GM12892 (cell line): ENCODE data around the gene RBMXL3.

ENCODE experiments used
- DNase-seq: peaks from one replicate; pipeline ENCODE4 v3.0.0; 2011; ENCODE audit not compliant: insufficient read length
- FAIRE-seq: peaks from 2 replicates; lab custom pipeline; 2011; peaks lifted over from hg19 to GRCh38; lab: Jason Lieb, UNC
- POLR2A ChIP-seq: IDR thresholded peaks from 2 replicates; pipeline ENCODE4 v1.6.1; 2011; ENCODE audit warnings: low read depth, low read length, control low read depth
- POLR2AphosphoS5 ChIP-seq: IDR thresholded peaks from 2 replicates; pipeline ENCODE4 v1.6.1; 2011; ENCODE audit warnings: low read depth, low read length, control low read depth
- TAF1 ChIP-seq: IDR thresholded peaks from 2 replicates; pipeline ENCODE4 v1.6.1; 2011; ENCODE audit warnings: low read depth, mild to moderate bottlenecking, control low read depth, low read length, borderline replicate concordance

The RBMXL3 gene

DNA sequence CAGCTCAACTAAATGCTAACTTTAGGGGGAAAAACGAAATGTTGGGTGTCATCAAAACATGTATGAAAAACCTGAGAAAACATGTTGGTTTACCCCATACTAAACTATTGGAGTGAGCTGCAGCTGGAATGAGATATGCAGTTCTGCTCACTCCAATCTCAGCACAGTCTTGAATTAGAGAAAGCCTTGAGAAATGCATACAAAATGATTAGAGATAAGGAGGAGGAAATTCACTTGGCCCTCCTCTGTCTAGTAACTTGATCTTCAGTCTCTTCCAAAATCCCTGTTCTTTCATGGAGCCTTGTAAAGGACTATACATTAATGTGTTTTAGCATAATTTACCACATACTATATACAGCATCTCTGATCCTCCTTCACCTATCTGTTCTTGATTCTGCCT lies 47.8 kb downstream of the RBMXL3 start:
- no peak for FAIRE-seq
- no peak for DNase-seq
- no peak for TF ChIP-seq POLR2A
- TF ChIP-seq POLR2AphosphoS5 = no peak
- no peak for TF ChIP-seq TAF1
